Bladder microvascular endothelial cell (primary cell): ENCODE results near the gene LIPC. TPM values are rescaled to one million over a fixed set of nuclear protein-coding genes. Genes with fewer than 3 reads are reported as not detected.

Experiments used
- total RNA-seq: library from RNA; depleted of rRNA; stranded (reverse); fragments of >200 nt; gene quantifications from 2 replicates; pipeline ENCODE4 v1.2.3, GENCODE V29; 2014

LIPC gene
- not detected in 2 replicates for total RNA-seq

DNA sequence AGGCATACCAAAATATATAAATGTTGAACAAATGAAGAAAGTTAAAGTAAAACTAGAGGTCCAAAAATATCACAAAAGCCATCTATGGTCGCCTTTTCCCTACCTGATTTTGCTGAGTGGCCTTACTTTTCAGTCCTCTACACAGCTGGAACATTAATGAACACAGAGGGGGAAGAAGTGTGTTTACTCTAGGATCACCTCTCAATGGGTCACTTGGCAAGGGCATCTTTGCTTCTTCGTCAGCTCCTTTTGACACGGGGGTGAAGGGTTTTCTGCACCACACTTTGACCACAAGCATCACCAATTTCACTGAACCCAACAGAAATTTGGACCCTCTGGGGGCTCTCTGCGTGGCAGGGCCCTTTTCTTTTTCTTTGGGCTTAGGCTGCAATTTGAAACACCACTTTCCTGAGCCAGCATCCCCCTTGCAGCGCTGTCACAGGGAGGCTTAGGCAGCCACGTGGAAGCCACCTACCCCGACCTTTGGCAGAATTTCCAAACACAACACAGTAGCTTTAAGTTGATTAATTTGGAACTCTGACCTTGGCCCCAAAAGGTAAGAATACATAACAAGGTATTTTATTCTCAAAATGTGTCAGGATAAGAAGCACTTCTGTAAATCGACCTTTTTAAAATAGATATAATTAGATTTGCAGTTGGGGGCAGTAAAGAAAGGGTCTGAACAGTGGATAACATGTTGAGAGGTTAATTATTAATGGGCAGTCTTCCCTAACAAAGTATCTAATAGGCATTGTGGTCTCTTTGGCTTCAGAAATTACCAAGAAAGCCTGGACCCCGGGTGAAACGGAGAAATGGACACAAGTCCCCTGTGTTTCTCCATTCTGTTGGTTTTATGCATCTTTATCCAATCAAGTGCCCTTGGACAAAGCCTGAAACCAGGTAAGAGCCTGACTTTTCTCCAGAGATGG lies at the start of gene LIPC:
TSS of gene LIPC (plus strand) at position 771 of the 929 bp plus-strand sequence. CDS start at position 813, 42 bp downstream.

